ENCODE measurements around the gene CAPRIN1. TPM values are rescaled to one million over a fixed set of nuclear protein-coding genes. Genes with fewer than 3 reads are reported as not detected.

CAPRIN1 gene
- total and polyA plus RNA-seq, 10 of the 15 experiments (the other 5 are each of a cell fraction or from before 2014, with no cell fraction given): 50.4 to 228 (median 191) TPM

DNA sequence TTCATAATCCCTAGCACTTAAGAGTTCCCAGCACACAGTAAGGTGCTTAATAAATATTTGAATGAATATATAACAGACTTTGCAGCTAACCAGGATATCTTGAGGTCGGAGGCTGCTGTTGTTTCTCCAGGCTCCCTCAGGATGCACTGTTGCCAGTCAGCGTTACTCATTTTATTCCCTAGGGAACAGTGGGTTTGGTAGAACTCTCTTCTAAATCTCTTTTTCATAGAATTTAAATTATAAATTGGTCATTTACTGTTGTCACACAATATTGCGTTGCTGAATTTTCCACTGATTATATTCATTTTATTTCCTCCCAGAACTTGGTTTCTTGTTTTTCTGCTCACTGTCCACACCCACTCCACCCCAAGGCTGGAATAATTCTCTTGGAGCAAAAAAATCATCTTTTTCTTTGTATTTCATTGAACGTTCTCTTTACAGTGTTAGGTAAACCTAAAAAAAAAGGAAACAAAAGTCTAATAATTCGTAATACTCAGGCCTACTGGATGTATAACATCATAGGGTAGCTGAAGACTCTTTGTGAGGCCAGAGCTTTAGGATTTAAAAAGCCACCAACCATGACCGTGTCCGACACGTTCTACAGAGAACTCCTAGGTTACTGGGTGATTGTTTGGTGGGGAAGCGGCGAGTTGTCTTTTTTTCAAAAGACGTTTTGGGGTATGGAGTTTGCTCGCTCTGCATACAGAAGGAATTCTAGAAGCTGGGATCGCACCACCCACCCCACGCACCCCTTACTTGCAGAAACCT lies 766 bp upstream of the CAPRIN1 start (continued):
- no peak for TF ChIP-seq SREBF1 (IDR thresholded peaks at IDR 0.05; ENCODE audit: low read length)
- TF ChIP-seq POU2F2 (IDR thresholded peaks at IDR 0.05; ENCODE audit: borderline replicate concordance, low read depth, low read length): no peak
- TF ChIP-seq TCF7 (IDR thresholded peaks at IDR 0.05; ENCODE audit: borderline replicate concordance): no peak
- TF ChIP-seq MEF2B (IDR thresholded peaks at IDR 0.05; ENCODE audit: partially characterized antibody, poor library complexity, severe bottlenecking): peak; percentile 35
- TF ChIP-seq NFXL1 (IDR thresholded peaks at IDR 0.05; ENCODE audit: borderline replicate concordance): no peak
- no peak for TF ChIP-seq SUZ12 (IDR thresholded peaks at IDR 0.05; ENCODE audit: unreplicated experiment)
- TF ChIP-seq NKRF (conservative IDR thresholded peaks at IDR 0.05): no peak
- no peak for TF ChIP-seq MYC (IDR thresholded peaks at IDR 0.05; ENCODE audit: insufficient read depth, insufficient read length, insufficient replicate concordance, low read length, severe bottlenecking)
- TF ChIP-seq BCLAF1 (IDR thresholded peaks at IDR 0.05): no peak
- peak; percentile 67; the same call in 1 of the 2 replicates for TF ChIP-seq PAX5 (IDR thresholded peaks at IDR 0.05; ENCODE audit: borderline replicate concordance, low read depth, low read length)
- TF ChIP-seq SKIL (IDR thresholded peaks at IDR 0.05; ENCODE audit: low read depth, poor library complexity, severe bottlenecking): no peak
- no peak for TF ChIP-seq STAT1 (conservative IDR thresholded peaks at IDR 0.05)
- TF ChIP-seq BHLHE40 (IDR thresholded peaks at IDR 0.05; ENCODE audit: borderline replicate concordance in 1 of 2, low read depth in 2 of 2, low read length in 1 of 2): no peak

All from GM12878 (cell line).